Posterior vena cava (tissue), 2 donors: ENCODE results near the gene AP4E1. TPM values are rescaled to one million over a fixed set of nuclear protein-coding genes. Genes with fewer than 3 reads are reported as not detected.
"Not testable (repeated sequence)": the region's sequence is repeated elsewhere in the genome, so short reads cannot be mapped to it uniquely, and the experiment has no call there.

Experiments used
- DNase-seq: peaks from one replicate; pipeline ENCODE4 v3.0.0-alpha.2; 2020; ENCODE audit warnings: low spot score
- intact Hi-C, 2 donors: fragments of 100-400 bp; cut with DNase I; formaldehyde crosslinking; loops; one replicate each; pipeline versions ENCODE4 v1.14.1 to v1.14.2; 2022 to 2023
- long read RNA-seq, 2 donors: library from polyadenylated mRNA; unstranded; transcript quantifications; one replicate each; pipeline ENCODE4 v2.0.0, GENCODE V29; 2020 to 2021
- total RNA-seq, 2 donors: library from RNA; stranded (reverse); fragmentation: NEBNext Ultra II Directional; extraction: Animal tissue kit (Norgen Biotek cat#: 25700); gene quantifications; one replicate each; pipeline ENCODE4 v1.2.1, GENCODE V29; 2021
- donor health status: DM: yes; HTN: yes; CAD: no.
- donor health status: DM: yes; HTN: yes; CAD: no.

Gene AP4E1
- 10 to 100 TPM; 11.5 to 18.6 TPM for total RNA-seq
- long read RNA-seq, donor 1, partial matches to known transcripts: 0 of 4 reads
- long read RNA-seq, donor 1, other reads (novel, unspliced or antisense): 4 of 4 reads
- long read RNA-seq, donor 2, partial matches to known transcripts: 0 of 3 reads
- long read RNA-seq, donor 2, other reads (novel, unspliced or antisense): 3 of 3 reads

DNA sequence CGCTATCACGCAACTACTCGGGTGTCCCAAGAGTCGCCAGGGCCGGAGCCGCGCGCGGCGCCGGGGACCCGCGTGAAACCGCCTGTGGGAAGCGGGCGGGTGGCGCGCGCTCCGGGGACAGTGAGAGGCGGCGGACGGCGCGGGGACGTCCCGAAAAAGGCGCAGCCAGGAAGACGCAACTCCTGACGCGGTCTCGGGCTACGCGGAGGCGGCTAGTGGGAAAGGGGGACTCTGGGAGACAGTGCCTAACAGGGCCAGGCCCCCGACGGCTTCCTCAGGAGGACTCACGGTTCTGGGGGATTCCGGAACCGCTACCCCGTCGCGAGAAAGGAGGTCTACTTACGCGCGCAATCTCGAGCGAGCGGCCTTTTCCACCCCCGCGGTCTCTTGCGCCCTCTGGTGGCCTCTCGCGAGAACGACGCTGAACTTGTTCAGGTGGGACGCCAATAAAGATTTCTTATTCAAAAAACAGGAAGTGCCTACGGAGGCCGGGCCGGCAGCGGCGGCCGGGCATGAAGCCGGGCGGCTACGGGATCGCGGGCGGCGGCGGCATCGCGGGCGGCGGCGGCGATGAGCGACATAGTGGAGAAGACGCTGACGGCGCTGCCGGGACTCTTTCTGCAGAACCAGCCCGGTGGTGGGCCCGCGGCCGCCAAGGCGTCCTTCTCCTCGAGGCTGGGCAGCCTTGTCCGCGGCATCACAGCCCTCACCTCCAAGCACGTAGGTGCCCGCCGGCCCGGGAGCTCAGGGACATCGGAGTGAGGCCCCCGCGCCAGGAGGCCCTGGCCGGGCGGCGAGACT is at the start of gene AP4E1:
TSS of gene AP4E1 (plus strand) at position 475 of the 801 bp plus-strand sequence. CDS start at position 571, 96 bp downstream.
- intact Hi-C loops: loop anchor here in 1 of 2 donors (10.0 kb wide), 1 partner anchor 234 kb away; no protein-coding TSS in a partner anchor
- DNase-seq: peak; percentile 98

DNA sequence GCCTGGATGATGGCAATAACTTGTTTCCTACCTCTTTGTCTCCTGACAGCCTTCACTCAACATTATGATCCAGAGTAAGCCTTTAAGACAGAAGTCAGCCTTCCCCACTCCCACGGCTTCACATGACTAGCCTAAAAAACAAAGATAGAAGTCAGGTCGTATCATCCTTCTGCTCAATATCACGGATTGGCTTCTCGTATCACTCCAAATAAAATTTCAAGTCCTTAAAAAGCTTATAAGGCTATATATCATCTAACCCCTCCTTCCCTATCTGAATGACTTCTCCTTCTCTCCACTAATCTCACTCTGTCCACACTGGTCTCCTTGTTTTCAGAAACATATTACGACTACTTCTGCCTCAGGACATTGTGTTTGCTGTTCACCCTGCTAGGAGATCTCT is 47.7 kb upstream of the AP4E1 start:
- intact Hi-C loops: no loop called here

DNA sequence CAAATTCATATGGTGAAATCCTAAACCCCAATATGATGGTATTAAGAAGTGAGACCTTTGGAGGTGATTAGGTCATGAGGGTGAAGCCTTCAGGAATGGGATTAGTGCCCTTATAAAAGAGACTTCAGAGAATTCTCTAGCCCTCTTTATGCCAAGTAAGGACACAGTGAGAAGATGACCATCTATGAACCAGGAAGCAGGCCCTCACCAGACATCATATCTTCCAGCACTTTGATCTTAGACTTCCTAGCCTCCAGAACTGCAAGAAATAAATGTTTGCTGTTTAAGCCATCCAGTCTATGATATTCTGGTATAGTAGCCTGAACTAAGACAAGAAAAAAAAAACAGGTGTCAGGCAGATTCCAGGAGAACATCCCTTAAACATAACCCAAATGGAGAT is 45.9 kb upstream of the AP4E1 start:
- intact Hi-C loops: no loop called here
- no peak for DNase-seq

More for the DNA sequence above, 47.7 kb upstream of the AP4E1 start:
- DNase-seq: no peak

DNA sequence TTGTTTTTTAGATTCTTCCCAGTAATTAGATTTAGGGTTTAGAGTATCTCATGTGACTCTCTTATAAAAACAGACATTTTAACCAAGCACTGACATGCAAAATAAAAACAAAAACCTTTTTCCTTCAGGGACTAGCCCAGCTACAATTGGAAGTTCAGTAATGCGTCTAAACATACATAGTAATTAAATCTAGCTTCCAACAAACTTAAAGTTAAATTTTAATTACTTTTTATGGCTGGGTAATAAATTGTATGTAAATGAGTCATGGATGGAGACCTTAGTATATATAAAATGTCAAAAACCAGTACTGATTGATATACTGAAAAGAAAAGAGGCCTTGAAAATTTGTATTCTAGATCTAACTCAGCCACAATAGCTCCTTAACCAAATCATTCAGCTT is 43.6 kb upstream of the AP4E1 start:
- intact Hi-C loops: no loop called here

DNA sequence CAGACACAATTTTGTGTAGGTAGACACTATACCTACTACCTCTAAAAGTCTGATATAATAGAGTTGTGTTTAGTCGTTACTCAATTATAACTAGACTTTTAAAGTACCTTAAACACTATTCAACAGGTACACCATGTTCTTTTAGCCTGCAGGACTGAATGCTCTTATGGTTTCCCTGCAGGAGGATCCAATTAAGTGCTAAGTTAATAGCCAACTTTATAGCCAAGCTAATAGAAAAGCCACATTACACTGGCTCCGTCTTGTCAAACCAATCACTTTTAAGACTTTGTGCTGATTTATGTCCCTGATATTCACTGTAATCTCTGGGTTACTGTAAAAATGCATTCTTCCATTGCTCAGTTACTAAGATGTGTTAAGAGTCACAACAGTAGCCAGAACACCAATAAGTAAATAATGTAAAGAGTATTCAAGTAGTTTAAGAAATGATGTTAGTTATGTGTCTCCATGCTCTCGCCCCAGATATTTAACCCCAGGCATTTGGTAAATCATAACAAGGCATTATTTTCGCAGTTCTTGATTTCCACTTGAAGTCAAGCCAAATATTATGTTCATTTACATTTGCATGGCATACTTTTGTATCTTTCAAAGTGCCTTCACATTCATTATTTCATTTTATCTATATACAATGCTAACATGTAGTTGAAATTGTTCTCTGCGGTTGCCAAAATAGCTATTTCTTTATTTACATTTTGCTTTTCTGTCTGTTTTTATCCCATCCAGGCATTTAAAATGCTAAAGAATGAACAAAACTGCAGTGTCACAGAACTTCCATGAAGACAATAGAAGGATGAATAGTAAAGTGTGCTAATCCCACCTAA is 42.7 kb upstream of the AP4E1 start:
- intact Hi-C loops: no loop called here
- DNase-seq: no peak

More for the DNA sequence above, 43.6 kb upstream of the AP4E1 start:
- no peak for DNase-seq

- DNase-seq: no peak
- intact Hi-C loops: no loop called here
Observed at GRCh38 chr15:50871832-50872231, 36.7 kb upstream of the AP4E1 start.

- no peak for DNase-seq
- intact Hi-C loops: no loop called here
Observed at GRCh38 chr15:50872832-50873426, 35.6 kb upstream of the AP4E1 start.

GRCh38 chr15:50873935-50874361 is 34.5 kb upstream of the AP4E1 start:
- intact Hi-C loops: no loop called here
- no peak for DNase-seq

DNA sequence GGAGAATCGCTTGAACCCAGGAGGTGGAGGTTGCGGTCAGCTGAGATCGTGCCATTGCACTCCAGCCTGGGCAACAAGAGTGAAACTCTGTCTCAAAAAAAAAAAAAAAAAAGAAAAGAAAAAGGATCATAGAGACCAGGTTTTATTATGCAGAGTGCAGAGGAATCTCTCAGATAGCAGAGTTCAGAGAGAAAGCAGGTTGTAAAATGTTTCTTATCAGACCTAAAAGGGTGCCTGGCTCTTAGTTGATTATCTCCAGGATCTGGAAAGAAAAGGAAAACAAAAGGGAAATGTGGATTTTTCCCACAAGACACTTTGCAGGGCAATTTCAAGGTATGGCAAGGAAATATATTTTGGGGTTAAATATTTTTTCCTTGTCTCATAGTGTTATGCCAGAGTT is 33.2 kb upstream of the AP4E1 start:
- intact Hi-C loops: loop anchor here (5.0 kb wide), 2 partner anchors 193 to 198 kb away; no protein-coding TSS in a partner anchor
- DNase-seq: not testable (repeated sequence)

- intact Hi-C loops: loop anchor here (5.0 kb wide), 2 partner anchors 194 to 199 kb away; no protein-coding TSS in a partner anchor
- DNase-seq: no peak
Observed at GRCh38 chr15:50876260-50876988, 32.1 kb upstream of the AP4E1 start.

DNA sequence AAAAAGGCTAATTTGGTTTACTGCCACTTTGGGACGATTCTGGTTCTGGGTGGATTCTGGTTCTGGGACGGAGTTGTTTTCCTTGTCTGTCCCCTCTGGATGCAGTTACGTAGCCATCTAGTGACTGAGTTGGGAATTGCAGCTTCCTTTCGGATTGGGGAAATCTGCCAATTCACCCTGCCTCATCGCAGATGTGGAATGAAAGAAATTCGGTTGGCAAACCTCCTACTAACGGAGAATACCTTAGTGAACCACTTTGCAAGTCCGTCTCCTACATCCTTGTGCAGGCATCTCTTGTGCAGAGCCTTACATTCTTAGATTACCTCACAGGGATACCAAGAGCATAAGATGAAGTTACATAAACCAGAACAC is 31.5 kb upstream of the AP4E1 start:
- no peak for DNase-seq
- intact Hi-C loops: loop anchor here (5.0 kb wide), 2 partner anchors 195 to 200 kb away; no protein-coding TSS in a partner anchor

GRCh38 chr15:50879016-50879617 is 29.4 kb upstream of the AP4E1 start:
- intact Hi-C loops: loop anchor here (5.0 kb wide), 2 partner anchors 197 to 202 kb away; no protein-coding TSS in a partner anchor
- DNase-seq: no peak

DNA sequence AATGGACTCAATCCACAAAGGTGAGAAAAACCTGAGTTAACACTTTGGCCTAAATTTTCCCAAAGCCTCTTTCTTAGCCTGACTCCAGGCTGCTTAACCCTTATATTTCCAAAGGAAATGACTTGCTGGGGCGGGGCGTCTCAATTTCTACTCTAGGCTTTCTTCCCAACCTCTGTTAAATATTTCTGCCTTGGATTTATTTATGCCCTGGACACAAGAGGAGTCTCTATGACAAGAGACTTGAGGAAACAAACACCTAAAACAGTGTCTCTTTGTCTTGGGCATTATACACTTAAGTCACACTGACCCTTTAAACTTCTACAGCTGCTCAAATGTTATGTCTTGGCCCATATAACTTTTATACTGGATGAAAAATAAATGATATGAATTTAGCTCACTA is 28.3 kb upstream of the AP4E1 start:
- intact Hi-C loops: loop anchor here in 1 of 2 donors (10.0 kb wide), 1 partner anchor 135 kb away; no protein-coding TSS in a partner anchor
- DNase-seq: no peak

DNA sequence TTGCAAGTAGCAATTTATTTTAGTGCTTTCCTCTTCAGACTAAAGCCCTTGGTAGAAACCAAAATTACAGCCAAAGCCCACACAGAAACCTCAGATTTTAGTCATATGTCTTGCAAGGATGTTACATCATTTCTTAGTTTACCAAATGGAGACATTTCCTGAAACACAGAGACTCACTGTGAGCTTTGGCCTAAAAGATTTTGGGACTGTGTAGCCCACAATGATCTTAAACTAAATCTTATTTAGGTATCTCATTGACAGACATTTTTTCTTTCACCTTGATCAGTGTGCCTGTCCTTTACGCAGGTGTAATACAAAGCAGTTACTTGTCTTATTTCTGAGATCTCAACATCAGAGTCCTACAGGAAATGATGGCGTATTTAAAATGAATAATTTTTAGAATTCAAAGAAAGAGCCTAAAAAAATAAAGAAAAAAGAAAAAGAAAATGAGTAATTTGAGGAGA is 27.8 kb upstream of the AP4E1 start:
- intact Hi-C loops: loop anchor here in 1 of 2 donors (10.0 kb wide), 1 partner anchor 136 kb away; no protein-coding TSS in a partner anchor
- no peak for DNase-seq

DNA sequence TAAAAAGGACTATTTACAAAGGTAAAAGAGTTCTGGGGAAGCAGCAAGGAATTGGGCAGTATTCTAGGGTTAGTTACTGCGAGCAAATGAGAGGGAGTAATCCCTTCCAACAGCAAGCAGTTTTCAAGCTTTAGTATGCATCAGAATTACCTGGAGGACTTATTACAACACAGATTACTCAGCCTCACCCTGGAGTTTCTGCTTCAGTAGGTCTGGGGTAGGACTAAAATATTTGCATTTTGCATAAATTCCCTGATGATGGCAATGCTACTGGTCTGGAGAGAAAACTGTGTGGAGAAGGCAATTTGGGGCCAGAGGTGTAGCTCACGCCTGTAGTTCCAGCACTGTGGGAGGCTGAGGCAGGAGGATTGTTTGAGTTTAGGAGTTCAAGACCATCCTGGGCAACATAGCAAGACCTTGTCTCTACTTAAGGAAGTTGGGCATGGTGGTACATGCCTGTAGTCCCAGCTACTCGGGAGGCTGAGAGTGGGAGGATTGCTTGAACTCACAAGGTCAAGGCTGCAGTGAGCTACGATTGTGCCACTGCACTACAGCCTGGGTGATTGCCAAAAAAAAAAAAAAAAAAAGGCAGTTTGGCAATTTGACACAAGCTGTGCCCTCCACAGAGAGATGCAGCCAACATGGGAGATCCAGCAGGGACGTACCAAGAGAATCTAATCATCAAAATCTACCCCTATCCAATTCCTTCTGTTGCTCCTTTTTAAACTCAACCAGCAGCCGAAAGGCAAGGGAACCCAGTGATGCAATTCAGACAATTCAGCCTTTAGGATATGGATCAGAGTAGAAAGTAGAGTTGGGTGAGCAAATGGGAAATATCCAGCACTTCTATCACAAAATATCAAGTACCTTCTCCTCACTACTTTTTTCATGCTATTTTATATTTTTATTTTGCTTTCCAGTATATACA is 27.1 kb upstream of the AP4E1 start:
- intact Hi-C loops: loop anchor here in 1 of 2 donors (10.0 kb wide), 1 partner anchor 137 kb away; no protein-coding TSS in a partner anchor
- DNase-seq: no peak

GRCh38 chr15:50883903-50884302 is 24.6 kb upstream of the AP4E1 start:
- DNase-seq: no peak
- intact Hi-C loops: loop anchor here in 1 of 2 donors (10.0 kb wide), 1 partner anchor 139 kb away; no protein-coding TSS in a partner anchor

DNA sequence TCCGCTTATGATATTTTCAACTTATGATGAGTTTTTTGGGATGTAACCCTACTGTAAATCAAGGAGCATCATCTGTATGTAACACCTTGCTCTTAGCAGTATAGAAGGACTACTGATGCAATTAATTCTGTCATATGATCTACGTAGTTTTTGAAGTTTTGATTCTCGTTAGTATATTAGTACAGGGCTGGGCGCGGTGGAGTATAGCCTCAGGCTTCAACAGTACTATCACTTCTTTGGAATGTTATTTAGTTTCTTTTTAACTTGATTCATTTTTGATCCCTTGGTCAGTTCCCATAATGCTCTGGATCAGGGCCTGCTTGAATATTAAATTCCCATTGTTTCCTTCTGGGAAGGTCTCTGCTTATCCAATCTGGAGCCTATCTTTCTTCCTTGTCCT is 23.9 kb upstream of the AP4E1 start:
- DNase-seq: no peak
- intact Hi-C loops: loop anchor here in 1 of 2 donors (10.0 kb wide), 1 partner anchor 140 kb away; no protein-coding TSS in a partner anchor
